Stomach (tissue), 4 donors: ENCODE data around the gene FAF2.

Source experiments
- EP300 ChIP-seq: sonication (generic); formaldehyde crosslinking; IDR thresholded peaks from one replicate; pipeline ENCODE4 v1.6.1; 2017; ENCODE audit warnings: antibody characterized with exemption
- POLR2A ChIP-seq, 4 donors: fragments of 450-650 bp; IDR thresholded peaks; one replicate each; pipeline ENCODE4 v1.6.1; 2016; ENCODE audit warnings: antibody characterized with exemption in 4 of 4, control low read depth in 2 of 4, mild to moderate bottlenecking in 1 of 4, moderate library complexity in 1 of 4
- POLR2AphosphoS5 ChIP-seq, 3 donors: sonication (generic); formaldehyde crosslinking; IDR thresholded peaks; one replicate each; pipeline ENCODE4 v1.6.1; 2016; ENCODE audit warnings: antibody characterized with exemption in 3 of 3
- TF ChIP-seq, protein P1 (sequence below), 7 experiments: fragments of 450-650 bp in 4 of 7; fragments of 200-600 bp in 3 of 7; sonication (generic) in 3 of 7; IDR thresholded peaks; one replicate each; pipeline ENCODE4 v1.5.1; 2016 to 2019; ENCODE audit warnings: antibody characterized with exemption in 7 of 7, control low read depth in 2 of 7, mild to moderate bottlenecking in 1 of 7

DNA sequence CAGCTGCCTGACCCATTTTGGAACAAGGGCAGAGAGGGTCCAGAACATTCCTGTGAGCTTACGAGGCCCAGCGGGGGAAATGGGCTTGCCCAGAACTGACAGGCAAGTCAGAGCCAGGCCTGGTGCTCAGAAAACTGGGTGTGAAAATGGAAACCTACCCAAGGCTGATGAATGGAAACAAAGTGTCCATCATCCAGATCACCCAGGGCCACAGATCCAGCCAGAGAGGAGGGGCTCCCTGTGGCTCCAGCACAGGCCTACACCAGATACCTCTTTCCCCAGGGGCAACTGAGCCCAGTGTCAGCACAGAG, 35.0 kb upstream of the FAF2 start:
- TF ChIP-seq, protein P1, sequence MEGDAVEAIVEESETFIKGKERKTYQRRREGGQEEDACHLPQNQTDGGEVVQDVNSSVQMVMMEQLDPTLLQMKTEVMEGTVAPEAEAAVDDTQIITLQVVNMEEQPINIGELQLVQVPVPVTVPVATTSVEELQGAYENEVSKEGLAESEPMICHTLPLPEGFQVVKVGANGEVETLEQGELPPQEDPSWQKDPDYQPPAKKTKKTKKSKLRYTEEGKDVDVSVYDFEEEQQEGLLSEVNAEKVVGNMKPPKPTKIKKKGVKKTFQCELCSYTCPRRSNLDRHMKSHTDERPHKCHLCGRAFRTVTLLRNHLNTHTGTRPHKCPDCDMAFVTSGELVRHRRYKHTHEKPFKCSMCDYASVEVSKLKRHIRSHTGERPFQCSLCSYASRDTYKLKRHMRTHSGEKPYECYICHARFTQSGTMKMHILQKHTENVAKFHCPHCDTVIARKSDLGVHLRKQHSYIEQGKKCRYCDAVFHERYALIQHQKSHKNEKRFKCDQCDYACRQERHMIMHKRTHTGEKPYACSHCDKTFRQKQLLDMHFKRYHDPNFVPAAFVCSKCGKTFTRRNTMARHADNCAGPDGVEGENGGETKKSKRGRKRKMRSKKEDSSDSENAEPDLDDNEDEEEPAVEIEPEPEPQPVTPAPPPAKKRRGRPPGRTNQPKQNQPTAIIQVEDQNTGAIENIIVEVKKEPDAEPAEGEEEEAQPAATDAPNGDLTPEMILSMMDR (IDR thresholded peaks at IDR 0.05) = no peak
- TF ChIP-seq EP300 (no peak), POLR2AphosphoS5 (IDR thresholded peaks at IDR 0.05) (no peak), POLR2A (IDR thresholded peaks at IDR 0.05) (no peak)
